CD8-positive, alpha-beta memory T cell (primary cell): ENCODE data around the gene ACER3. TPM values are rescaled to one million over a fixed set of nuclear protein-coding genes. Genes with fewer than 3 reads are reported as not detected.

ENCODE experiments used
- CTCF ChIA-PET: fragments of 350-600 bp; sonication (Branson Sonifier 250); formaldehyde crosslinking; loops from one replicate; lab custom pipeline; 2021; ENCODE audit warnings: antibody characterized with exemption; lab: Charles Lee
- POLR2A ChIA-PET: fragments of 350-600 bp; sonication (Branson Sonifier 250); formaldehyde crosslinking; loops from one replicate; lab custom pipeline; 2021; ENCODE audit warnings: antibody characterized with exemption; lab: Charles Lee
- DNase-seq, 5 donors: peaks; one replicate each; pipeline versions ENCODE4 v3.0.0 to v3.0.0-alpha.2; 2020 to 2022; ENCODE audit warnings: mixed read lengths in 1 of 5
- H3K27ac ChIP-seq: one replicate; pipeline ENCODE4 v1.7.0; 2013; ENCODE audit warnings: low read depth, mild to moderate bottlenecking, low read length, moderate library complexity
- H3K27me3 ChIP-seq: 2 replicates; pipeline ENCODE4 v1.7.0; 2013; ENCODE audit warnings: low read length, mild to moderate bottlenecking; ENCODE audit not compliant: insufficient read depth, poor library complexity, severe bottlenecking
- H3K36me3 ChIP-seq: 2 replicates; pipeline ENCODE4 v1.7.0; 2013; ENCODE audit warnings: mild to moderate bottlenecking, low read length, moderate library complexity; ENCODE audit not compliant: insufficient read depth
- H3K4me1 ChIP-seq: 2 replicates; pipeline ENCODE4 v1.7.0; 2013; ENCODE audit warnings: mild to moderate bottlenecking, low read length, moderate library complexity; ENCODE audit not compliant: insufficient read depth
- H3K4me3 ChIP-seq: 2 replicates; pipeline ENCODE4 v1.7.0; 2013; ENCODE audit warnings: mild to moderate bottlenecking, low read length
- H3K9me3 ChIP-seq: 2 replicates; pipeline ENCODE4 v1.7.0; 2013; ENCODE audit warnings: mild to moderate bottlenecking, low read length
- H3K27ac Mint-ChIP-seq, 8 donors: one replicate each; pipeline ENCODE4 v1.8.0; 2020 to 2021; ENCODE audit warnings: mixed read lengths in 8 of 8, mild to moderate bottlenecking in 6 of 8, inconsistent platforms in 3 of 8, moderate library complexity in 3 of 8
- H3K27me3 Mint-ChIP-seq, 2 donors: one replicate each; pipeline ENCODE4 v1.8.0; 2020 to 2021; ENCODE audit warnings: mixed read lengths in 2 of 2, mild to moderate bottlenecking in 1 of 2, moderate library complexity in 1 of 2
- H3K36me3 Mint-ChIP-seq, 3 donors: one replicate each; pipeline ENCODE4 v1.8.0; 2020 to 2021; ENCODE audit warnings: mixed read lengths in 3 of 3, inconsistent platforms in 1 of 3, mild to moderate bottlenecking in 1 of 3
- H3K4me1 Mint-ChIP-seq, 3 donors: one replicate each; pipeline ENCODE4 v1.8.0; 2020 to 2021; ENCODE audit warnings: mixed read lengths in 3 of 3, inconsistent platforms in 1 of 3, mild to moderate bottlenecking in 1 of 3
- H3K4me3 Mint-ChIP-seq, 7 donors: one replicate each; pipeline ENCODE4 v1.8.0; 2020 to 2021; ENCODE audit warnings: mixed read lengths in 7 of 7, mild to moderate bottlenecking in 6 of 7, moderate library complexity in 4 of 7, inconsistent platforms in 2 of 7
- H3K9me3 Mint-ChIP-seq, 5 donors: one replicate each; pipeline ENCODE4 v1.8.0; 2020 to 2022; ENCODE audit warnings: mixed read lengths in 5 of 5, mild to moderate bottlenecking in 3 of 5, moderate library complexity in 2 of 5, inconsistent platforms in 1 of 5
- polyA plus RNA-seq: library from polyadenylated mRNA; unstranded; fragments of 300-500 nt; fragmentation: Illumina TruSeq; gene quantifications from one replicate; pipeline ENCODE4 v1.2.3, GENCODE V29; 2021
- total RNA-seq, 2 experiments: library from RNA; stranded (reverse); gene quantifications; one replicate each; pipeline ENCODE4 v1.2.3, GENCODE V29; 2021

Gene ACER3
- total and polyA plus RNA-seq, 3 experiments from 2014 or later: 5.3 to 19.1 (median 16.1) TPM

DNA sequence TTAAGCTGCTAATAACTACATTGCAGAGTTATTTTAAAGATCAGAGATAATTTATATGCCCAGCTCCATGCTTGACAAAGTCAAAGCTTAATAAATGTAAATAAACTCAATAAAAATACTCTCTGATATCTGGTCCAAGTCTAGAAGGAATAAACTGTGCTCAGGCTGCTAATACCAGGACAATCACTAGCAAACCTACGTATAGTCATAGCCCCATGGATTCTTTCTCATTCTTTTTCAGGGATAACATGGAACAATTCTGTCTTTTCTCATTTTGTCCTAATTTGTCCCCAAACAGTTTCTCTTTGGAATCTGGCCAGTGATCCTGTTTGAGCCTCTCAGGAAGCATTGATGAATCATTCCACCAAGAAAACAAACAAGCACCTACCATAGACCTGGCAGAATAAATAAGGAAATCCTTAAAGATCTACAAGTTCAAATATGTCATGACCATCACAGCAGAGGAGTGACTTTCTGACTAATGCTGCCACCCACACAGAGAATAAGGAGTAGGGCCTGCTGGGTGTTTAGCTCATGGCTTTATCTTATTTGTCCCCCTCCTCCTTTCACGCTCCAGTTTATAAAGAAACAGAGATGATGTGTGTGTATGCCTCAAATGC lies 159.4 kb downstream of the ACER3 start:
- Histone ChIP-seq H3K27me3 (no peaks in the 10 kb centered on the region), H3K36me3 (no peaks in the 10 kb centered on the region), H3K4me3 (no peak overlapping the region), H3K4me1 (no peaks in the 10 kb centered on the region), H3K27ac (no peak overlapping the region), H3K9me3 (no peaks in the 10 kb centered on the region)
- Mint-ChIP-seq H3K27me3 (no peaks in the 10 kb centered on the region), H3K36me3 (peaks cover 0 to 22% (median 13%) of the 10 kb centered on the region in 3 donors), H3K9me3 (no peaks in the 10 kb centered on the region), H3K4me3 (no peak overlapping the region), H3K4me1 (no peaks in the 10 kb centered on the region), H3K27ac (no peak overlapping the region)
- DNase-seq: no peak
- ChIA-PET POLR2A (no interaction called here), CTCF (interaction anchor here (0.8 to 1.2 kb wide), 2 partner anchors 12 to 93 kb away, joined by 3 read pairs; no protein-coding TSS in a partner anchor)

DNA sequence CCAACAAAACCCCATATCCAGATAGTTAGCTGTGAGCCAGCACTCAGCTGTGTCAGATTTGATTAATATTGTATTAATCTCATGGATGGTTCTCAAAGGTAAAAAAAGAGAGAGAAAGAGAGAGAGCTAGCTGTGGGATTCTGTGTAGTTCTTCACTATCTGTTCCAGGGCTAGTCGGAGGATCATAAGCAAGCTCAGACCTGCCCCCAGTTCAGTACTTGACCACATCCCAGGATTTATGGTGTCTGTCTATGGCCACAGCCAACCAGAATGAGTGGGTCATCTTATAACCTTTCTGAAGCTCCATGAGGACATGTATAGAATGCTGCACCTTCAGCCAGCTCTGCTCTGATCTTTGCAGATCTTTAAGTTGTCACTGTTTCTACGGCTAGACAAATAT lies 160.0 kb downstream of the ACER3 start:
- ChIA-PET POLR2A (no interaction called here), CTCF (interaction anchor here (0.8 kb wide), 1 partner anchor 92 kb away, joined by 3 read pairs; no protein-coding TSS in a partner anchor)
- no peak overlapping the region for H3K27ac Mint-ChIP-seq

DNA sequence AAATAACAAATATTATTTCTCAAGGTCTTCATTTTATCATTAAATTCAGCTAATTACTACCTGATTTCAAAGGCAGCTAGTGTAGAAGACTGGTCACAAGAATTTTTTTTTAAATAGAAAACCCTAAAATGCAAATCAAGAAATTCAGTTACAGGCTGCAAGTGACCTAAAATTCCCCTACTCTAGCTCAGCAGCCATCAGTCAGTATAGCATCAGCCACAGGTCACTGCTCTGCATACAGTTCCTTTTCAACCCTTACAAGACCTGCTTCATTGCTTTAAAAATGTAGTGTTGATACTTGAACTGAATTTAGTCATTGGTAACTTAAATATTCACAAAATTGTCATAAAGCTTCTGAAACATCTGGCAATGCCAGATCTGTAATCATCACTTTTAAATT lies 164.0 kb downstream of the ACER3 start:
- ChIA-PET POLR2A (no interaction called here), CTCF (no interaction called here)
- Mint-ChIP-seq H3K9me3 (no peaks in the 10 kb centered on the region), H3K4me1 (no peaks in the 10 kb centered on the region), H3K4me3 (no peak overlapping the region), H3K36me3 (peaks cover 0 to 5% (median 4%) of the 10 kb centered on the region in 3 donors), H3K27ac (no peak overlapping the region), H3K27me3 (peaks cover 8 to 15% of the 10 kb centered on the region in 2 donors)
- Histone ChIP-seq H3K9me3 (no peaks in the 10 kb centered on the region), H3K4me1 (no peaks in the 10 kb centered on the region), H3K27me3 (no peaks in the 10 kb centered on the region), H3K4me3 (no peak overlapping the region), H3K27ac (no peak overlapping the region), H3K36me3 (no peaks in the 10 kb centered on the region)
- DNase-seq: no peak

More for the DNA sequence above, 160.0 kb downstream of the ACER3 start:
- DNase-seq: no peak
- Histone ChIP-seq H3K9me3 (no peaks in the 10 kb centered on the region), H3K4me3 (no peak overlapping the region), H3K27me3 (no peaks in the 10 kb centered on the region), H3K27ac (no peak overlapping the region), H3K4me1 (no peaks in the 10 kb centered on the region), H3K36me3 (no peaks in the 10 kb centered on the region)
- H3K9me3 Mint-ChIP-seq: no peaks in the 10 kb centered on the region
- H3K36me3 Mint-ChIP-seq: peaks cover 0 to 22% (median 13%) of the 10 kb centered on the region in 3 donors
- no peaks in the 10 kb centered on the region for H3K27me3 Mint-ChIP-seq
- no peak overlapping the region for H3K4me3 Mint-ChIP-seq
- no peaks in the 10 kb centered on the region for H3K4me1 Mint-ChIP-seq

DNA sequence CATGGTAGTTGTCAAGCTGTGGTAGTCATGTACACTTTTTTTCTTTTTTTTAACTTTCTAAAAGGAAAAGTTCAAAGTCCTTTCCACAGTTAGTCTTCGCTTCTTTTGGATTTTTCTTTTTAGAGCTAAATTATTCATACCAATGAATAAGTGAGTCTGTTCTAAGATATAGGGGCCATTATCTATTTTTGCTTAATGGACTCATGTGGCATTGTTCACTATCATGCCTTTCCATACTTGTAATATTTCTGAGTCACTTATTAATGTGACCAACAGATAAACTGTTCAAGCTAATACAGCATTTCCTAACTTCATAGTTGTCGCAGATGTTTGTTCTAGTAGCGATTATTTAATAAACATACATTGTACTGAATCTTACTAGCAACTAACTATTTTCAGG lies 165.5 kb downstream of the ACER3 start:
- no peaks in the 10 kb centered on the region for H3K9me3 Mint-ChIP-seq
- H3K27ac Mint-ChIP-seq: no peak overlapping the region
- H3K4me3 Mint-ChIP-seq: no peak overlapping the region
- peaks cover 13 to 30% of the 10 kb centered on the region in 2 donors for H3K27me3 Mint-ChIP-seq
- ChIA-PET CTCF (no interaction called here), POLR2A (no interaction called here)
- no peaks in the 10 kb centered on the region for H3K4me1 Mint-ChIP-seq
- Histone ChIP-seq H3K27ac (no peak overlapping the region), H3K4me3 (no peak overlapping the region), H3K9me3 (no peaks in the 10 kb centered on the region), H3K27me3 (no peaks in the 10 kb centered on the region), H3K36me3 (no peaks in the 10 kb centered on the region), H3K4me1 (no peaks in the 10 kb centered on the region)
- DNase-seq: no peak
- H3K36me3 Mint-ChIP-seq: peaks cover 0 to 2% (median 2%) of the 10 kb centered on the region in 3 donors

DNA sequence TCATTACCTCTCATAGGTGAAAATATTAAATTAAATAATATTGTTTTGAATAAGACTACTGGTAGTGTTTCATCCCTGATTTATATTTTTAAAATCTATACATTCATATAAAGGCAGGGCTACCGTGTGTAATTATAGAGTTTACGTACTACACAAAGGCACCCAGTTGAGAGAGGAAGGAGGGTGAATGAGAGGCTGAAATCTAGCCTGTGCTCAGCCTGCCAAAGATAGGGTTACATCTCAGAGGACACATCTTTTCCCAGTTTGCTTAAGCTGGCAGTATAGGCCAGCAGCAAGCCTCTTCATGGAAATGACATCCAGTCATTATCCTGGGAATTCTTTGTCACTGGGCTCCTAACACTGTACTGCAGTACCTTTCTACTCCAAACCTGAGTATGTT lies 166.0 kb downstream of the ACER3 start:
- POLR2A ChIA-PET: no interaction called here
- peaks cover 16 to 34% of the 10 kb centered on the region in 2 donors for H3K27me3 Mint-ChIP-seq
- Histone ChIP-seq H3K27me3 (no peaks in the 10 kb centered on the region), H3K27ac (no peak overlapping the region), H3K36me3 (no peaks in the 10 kb centered on the region), H3K9me3 (no peaks in the 10 kb centered on the region), H3K4me1 (no peaks in the 10 kb centered on the region), H3K4me3 (no peak overlapping the region)
- H3K4me1 Mint-ChIP-seq: no peaks in the 10 kb centered on the region
- CTCF ChIA-PET: no interaction called here
- H3K27ac Mint-ChIP-seq: no peak overlapping the region
- no peak for DNase-seq
- peaks cover 0 to 1% (median under 1%) of the 10 kb centered on the region in 3 donors for H3K36me3 Mint-ChIP-seq
- no peaks in the 10 kb centered on the region for H3K9me3 Mint-ChIP-seq
- H3K4me3 Mint-ChIP-seq: no peak overlapping the region

DNA sequence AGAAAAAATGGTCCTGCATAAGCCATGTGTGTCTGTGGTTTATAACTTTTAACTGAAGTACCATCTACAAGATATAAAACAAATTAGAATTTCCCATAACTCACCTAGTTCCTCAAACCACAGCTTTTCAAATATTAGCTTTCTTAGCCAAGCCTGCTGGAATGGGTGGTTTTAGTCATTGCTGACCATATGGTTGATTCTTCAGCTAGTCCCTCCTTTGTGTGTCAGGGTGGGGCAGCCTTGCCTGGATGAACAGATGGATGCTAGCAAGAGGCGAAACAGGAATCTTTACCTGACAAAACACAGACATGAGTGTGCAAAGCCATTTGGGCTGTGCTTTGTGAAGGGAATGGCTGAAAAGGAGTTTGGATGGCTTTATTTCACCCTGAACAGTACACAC lies 166.6 kb downstream of the ACER3 start:
- H3K4me1 ChIP-seq: no peaks in the 10 kb centered on the region
- no peak overlapping the region for H3K4me3 ChIP-seq
- H3K4me1 Mint-ChIP-seq: no peaks in the 10 kb centered on the region
- no peaks in the 10 kb centered on the region for H3K36me3 Mint-ChIP-seq
- H3K4me3 Mint-ChIP-seq: no peak overlapping the region
- ChIA-PET CTCF (no interaction called here), POLR2A (no interaction called here)
- no peaks in the 10 kb centered on the region for H3K36me3 ChIP-seq
- H3K9me3 ChIP-seq: no peaks in the 10 kb centered on the region
- H3K27me3 Mint-ChIP-seq: peaks cover 16 to 34% of the 10 kb centered on the region in 2 donors
- no peak overlapping the region for H3K27ac ChIP-seq
- H3K27ac Mint-ChIP-seq: no peak overlapping the region
- H3K9me3 Mint-ChIP-seq: no peaks in the 10 kb centered on the region
- H3K27me3 ChIP-seq: no peaks in the 10 kb centered on the region
- no peak for DNase-seq

DNA sequence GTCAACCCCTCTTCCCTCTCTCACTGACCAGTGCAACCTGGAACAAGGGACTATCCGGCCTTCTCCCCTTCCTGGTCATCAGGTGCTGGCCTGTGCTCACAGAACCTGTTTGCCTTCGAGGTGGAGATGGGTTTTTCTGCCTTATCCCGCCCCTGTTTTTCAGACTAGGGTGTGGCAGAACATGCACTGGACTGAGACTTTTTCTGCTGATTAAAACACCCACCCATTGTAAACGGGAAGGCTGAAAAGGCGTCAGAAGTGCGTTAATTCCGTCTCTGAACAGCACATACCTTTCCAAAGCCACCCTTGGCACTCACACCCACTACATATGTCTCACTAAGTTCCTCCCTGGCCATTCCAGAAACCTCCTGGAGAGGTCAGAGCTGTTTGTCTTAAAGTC lies 169.1 kb downstream of the ACER3 start:
- no peak overlapping the region for H3K27ac ChIP-seq
- no peaks in the 10 kb centered on the region for H3K9me3 Mint-ChIP-seq
- CTCF ChIA-PET: no interaction called here
- no peaks in the 10 kb centered on the region for H3K36me3 ChIP-seq
- DNase-seq: no peak
- H3K4me1 Mint-ChIP-seq: no peaks in the 10 kb centered on the region
- H3K4me1 ChIP-seq: no peaks in the 10 kb centered on the region
- no peaks in the 10 kb centered on the region for H3K9me3 ChIP-seq
- no peaks in the 10 kb centered on the region for H3K36me3 Mint-ChIP-seq
- H3K27me3 Mint-ChIP-seq: peaks cover 18 to 34% of the 10 kb centered on the region in 2 donors
- POLR2A ChIA-PET: no interaction called here
- no peaks in the 10 kb centered on the region for H3K27me3 ChIP-seq
- H3K4me3 ChIP-seq: no peak overlapping the region
- no peak overlapping the region for H3K27ac Mint-ChIP-seq
- H3K4me3 Mint-ChIP-seq: no peak overlapping the region

DNA sequence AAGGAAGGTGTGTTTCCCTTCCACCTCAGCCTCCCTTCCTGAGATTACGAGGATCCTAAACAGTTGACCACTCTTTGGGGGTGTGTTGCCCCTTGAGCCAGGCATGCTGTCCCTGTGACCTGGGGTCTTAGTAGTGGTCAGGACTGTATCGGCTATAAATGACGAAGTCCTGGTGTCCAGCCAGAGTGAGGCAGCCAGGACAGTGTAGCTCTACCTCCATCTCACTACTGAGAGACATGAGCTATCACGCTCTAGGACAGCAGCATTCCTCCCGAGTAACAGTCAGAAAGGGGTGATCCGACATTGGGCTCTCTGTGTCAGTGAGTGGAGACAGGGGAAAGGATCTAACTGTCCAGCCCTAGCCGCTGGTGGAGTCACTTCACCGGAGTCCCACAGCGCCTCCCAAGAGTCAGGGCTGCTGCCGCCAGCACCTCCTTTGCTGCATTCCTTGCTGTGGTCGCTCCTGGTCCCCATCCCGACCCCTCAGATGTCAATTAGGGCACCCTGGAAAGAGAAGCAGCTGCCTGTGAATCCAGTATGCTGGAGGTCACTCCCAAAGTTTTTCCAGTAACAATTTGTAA lies 170.2 kb downstream of the ACER3 start:
- H3K36me3 ChIP-seq: no peaks in the 10 kb centered on the region
- ChIA-PET CTCF (no interaction called here), POLR2A (no interaction called here)
- H3K9me3 ChIP-seq: no peaks in the 10 kb centered on the region
- no peaks in the 10 kb centered on the region for H3K36me3 Mint-ChIP-seq
- no peak for DNase-seq
- no peaks in the 10 kb centered on the region for H3K9me3 Mint-ChIP-seq
- no peaks in the 10 kb centered on the region for H3K4me1 ChIP-seq
- H3K27ac ChIP-seq: no peak overlapping the region
- H3K4me1 Mint-ChIP-seq: no peaks in the 10 kb centered on the region
- H3K27me3 ChIP-seq: no peaks in the 10 kb centered on the region
- H3K27ac Mint-ChIP-seq: no peak overlapping the region
- no peak overlapping the region for H3K4me3 ChIP-seq
- H3K27me3 Mint-ChIP-seq: peaks cover 19 to 42% of the 10 kb centered on the region in 2 donors
- H3K4me3 Mint-ChIP-seq: no peak overlapping the region
